ENCODE results near the gene MPZL1. TPM values are rescaled to one million over a fixed set of nuclear protein-coding genes. Genes with fewer than 3 reads are reported as not detected.
"Not testable (repeated sequence)": the region's sequence is repeated elsewhere in the genome, so short reads cannot be mapped to it uniquely, and the experiment has no call there.

MPZL1 gene
- total RNA-seq, 1 donor from 2014 or later, result 36.7 TPM

- no peaks in the 10 kb centered on the region for H3K27me3 Mint-ChIP-seq (ENCODE audit: low read depth)
- DNase-seq (ENCODE audit: low spot score), result no peak
- no peak overlapping the region for H3K4me3 Mint-ChIP-seq (ENCODE audit: low read depth)
- peaks cover 24% of the 10 kb centered on the region for H3K4me1 Mint-ChIP-seq (ENCODE audit: low read depth)
- intact Hi-C loops (cut with micrococcal nuclease), result no loop called here
- peaks cover 4% of the 10 kb centered on the region for H3K36me3 Mint-ChIP-seq (ENCODE audit: low read depth)
- no peaks in the 10 kb centered on the region for H3K9me3 Mint-ChIP-seq
- H3K27ac Mint-ChIP-seq, result no peak overlapping the region
Measured at GRCh38 chr1:167802235-167802634, 80.5 kb downstream of the MPZL1 start.

- Mint-ChIP-seq H3K4me3 (ENCODE audit: low read depth) (peak overlapping the region; percentile 46), H3K9me3 (no peaks in the 10 kb centered on the region), H3K27ac (peak overlapping the region; percentile 85), H3K27me3 (ENCODE audit: low read depth) (no peaks in the 10 kb centered on the region), H3K4me1 (ENCODE audit: low read depth) (peaks cover 28% of the 10 kb centered on the region), H3K36me3 (ENCODE audit: low read depth) (peaks cover 4% of the 10 kb centered on the region)
- intact Hi-C loops (cut with micrococcal nuclease), result loop anchor here (2.0 kb wide), 1 partner anchor 89 kb away; no protein-coding TSS in a partner anchor
- DNase-seq (ENCODE audit: low spot score), result peak; percentile 79
Measured at GRCh38 chr1:167803358-167804207, 81.8 kb downstream of the MPZL1 start.

- H3K9me3 Mint-ChIP-seq, result no peaks in the 10 kb centered on the region
- H3K4me1 Mint-ChIP-seq (ENCODE audit: low read depth), result peaks cover 30% of the 10 kb centered on the region
- peaks cover 4% of the 10 kb centered on the region for H3K36me3 Mint-ChIP-seq (ENCODE audit: low read depth)
- no peaks in the 10 kb centered on the region for H3K27me3 Mint-ChIP-seq (ENCODE audit: low read depth)
- peak overlapping the region; percentile 82 for H3K27ac Mint-ChIP-seq
- peak; percentile 18 for DNase-seq (ENCODE audit: low spot score)
- intact Hi-C loops (cut with micrococcal nuclease), result loop anchor here (2.0 to 5.0 kb wide), 2 partner anchors 90 to 132 kb away; partner anchors contain the start of genes DCAF6 and MPC2
- peak overlapping the region; percentile 32 for H3K4me3 Mint-ChIP-seq (ENCODE audit: low read depth)
Measured at GRCh38 chr1:167805041-167805556, 83.3 kb downstream of the MPZL1 start.

- H3K9me3 Mint-ChIP-seq; H3K36me3 Mint-ChIP-seq (ENCODE audit: low read depth); H3K27ac Mint-ChIP-seq; DNase-seq (ENCODE audit: low spot score); H3K27me3 Mint-ChIP-seq (ENCODE audit: low read depth); H3K4me3 Mint-ChIP-seq (ENCODE audit: low read depth): not testable (repeated sequence)
- H3K4me1 Mint-ChIP-seq (ENCODE audit: low read depth), result peaks cover 30% of the 10 kb centered on the region
- intact Hi-C loops (cut with micrococcal nuclease), result loop anchor here (5.0 kb wide), 1 partner anchor 131 kb away; the partner anchor contains the start of genes DCAF6 and MPC2
Measured at GRCh38 chr1:167806235-167806634, 84.5 kb downstream of the MPZL1 start.

- intact Hi-C loops (cut with micrococcal nuclease), result loop anchor here (5.0 kb wide), 1 partner anchor 131 kb away; the partner anchor contains the start of genes DCAF6 and MPC2
- DNase-seq (ENCODE audit: low spot score); H3K9me3 Mint-ChIP-seq; H3K27ac Mint-ChIP-seq; H3K4me3 Mint-ChIP-seq (ENCODE audit: low read depth); H3K36me3 Mint-ChIP-seq (ENCODE audit: low read depth); H3K27me3 Mint-ChIP-seq (ENCODE audit: low read depth): not testable (repeated sequence)
- H3K4me1 Mint-ChIP-seq (ENCODE audit: low read depth), result peaks cover 30% of the 10 kb centered on the region
Measured at GRCh38 chr1:167806676-167807075, 84.9 kb downstream of the MPZL1 start.

- no peak overlapping the region for H3K27ac Mint-ChIP-seq
- H3K4me3 Mint-ChIP-seq (ENCODE audit: low read depth), result no peak overlapping the region
- H3K27me3 Mint-ChIP-seq (ENCODE audit: low read depth), result peaks cover 13% of the 10 kb centered on the region
- peaks cover 4% of the 10 kb centered on the region for H3K36me3 Mint-ChIP-seq (ENCODE audit: low read depth)
- peaks cover 9% of the 10 kb centered on the region for H3K9me3 Mint-ChIP-seq
- no peak for DNase-seq (ENCODE audit: low spot score)
- peaks cover 30% of the 10 kb centered on the region for H3K4me1 Mint-ChIP-seq (ENCODE audit: low read depth)
- intact Hi-C loops (cut with micrococcal nuclease), result loop anchor here (5.0 kb wide), 1 partner anchor 129 kb away; the partner anchor contains the start of genes DCAF6 and MPC2
Measured at GRCh38 chr1:167808104-167808503, 86.3 kb downstream of the MPZL1 start.

- Mint-ChIP-seq H3K36me3 (ENCODE audit: low read depth) (peaks cover 4% of the 10 kb centered on the region), H3K4me1 (ENCODE audit: low read depth) (peaks cover 24% of the 10 kb centered on the region), H3K27ac (no peak overlapping the region), H3K27me3 (ENCODE audit: low read depth) (peaks cover 14% of the 10 kb centered on the region), H3K4me3 (ENCODE audit: low read depth) (no peak overlapping the region), H3K9me3 (peaks cover 10% of the 10 kb centered on the region)
- DNase-seq (ENCODE audit: low spot score), result no peak
- intact Hi-C loops (cut with micrococcal nuclease), result loop anchor here (5.0 kb wide), 1 partner anchor 129 kb away; the partner anchor contains the start of genes DCAF6 and MPC2
Measured at GRCh38 chr1:167808690-167809089, 86.9 kb downstream of the MPZL1 start.

GRCh38 chr1:167812972-167813371 is 91.2 kb downstream of the MPZL1 start:
- Mint-ChIP-seq H3K4me3 (ENCODE audit: low read depth) (no peak overlapping the region), H3K4me1 (ENCODE audit: low read depth) (peaks cover 8% of the 10 kb centered on the region), H3K36me3 (ENCODE audit: low read depth) (peaks cover 4% of the 10 kb centered on the region)

GRCh38 chr1:167815650-167816049 is 93.9 kb downstream of the MPZL1 start:
- no peak overlapping the region for H3K27ac Mint-ChIP-seq
- intact Hi-C loops (cut with micrococcal nuclease), result no loop called here
- peaks cover 20% of the 10 kb centered on the region for H3K27me3 Mint-ChIP-seq (ENCODE audit: low read depth)
- no peak for DNase-seq (ENCODE audit: low spot score)
- H3K9me3 Mint-ChIP-seq, result peaks cover 19% of the 10 kb centered on the region
- peaks cover 4% of the 10 kb centered on the region for H3K4me1 Mint-ChIP-seq (ENCODE audit: low read depth)
- peaks cover 4% of the 10 kb centered on the region for H3K36me3 Mint-ChIP-seq (ENCODE audit: low read depth)
- H3K4me3 Mint-ChIP-seq (ENCODE audit: low read depth), result no peak overlapping the region

More at GRCh38 chr1:167812972-167813371, 91.2 kb downstream of the MPZL1 start:
- peaks cover 19% of the 10 kb centered on the region for H3K9me3 Mint-ChIP-seq
- intact Hi-C loops (cut with micrococcal nuclease), result no loop called here
- DNase-seq (ENCODE audit: low spot score), result no peak
- H3K27ac Mint-ChIP-seq, result no peak overlapping the region
- H3K27me3 Mint-ChIP-seq (ENCODE audit: low read depth), result peaks cover 20% of the 10 kb centered on the region

- Mint-ChIP-seq H3K27ac (peak overlapping the region; percentile 18), H3K9me3 (peaks cover 8% of the 10 kb centered on the region)
Measured at GRCh38 chr1:167819849-167820683, 98.3 kb downstream of the MPZL1 start.

GRCh38 chr1:167820684-167821355 is 99.0 kb downstream of the MPZL1 start:
- H3K4me3 Mint-ChIP-seq (ENCODE audit: low read depth), result no peak overlapping the region
- peaks cover 1% of the 10 kb centered on the region for H3K36me3 Mint-ChIP-seq (ENCODE audit: low read depth)
- DNase-seq (ENCODE audit: low spot score), result no peak
- peaks cover 2% of the 10 kb centered on the region for H3K9me3 Mint-ChIP-seq
- peaks cover 6% of the 10 kb centered on the region for H3K27me3 Mint-ChIP-seq (ENCODE audit: low read depth)
- no peak overlapping the region for H3K27ac Mint-ChIP-seq
- H3K4me1 Mint-ChIP-seq (ENCODE audit: low read depth), result peaks cover 4% of the 10 kb centered on the region
- intact Hi-C loops (cut with micrococcal nuclease), result no loop called here

More at GRCh38 chr1:167819849-167820683, 98.3 kb downstream of the MPZL1 start:
- DNase-seq (ENCODE audit: low spot score), result no peak
- Mint-ChIP-seq H3K4me1 (ENCODE audit: low read depth) (peaks cover 4% of the 10 kb centered on the region), H3K4me3 (ENCODE audit: low read depth) (peak overlapping the region; percentile 73), H3K27me3 (ENCODE audit: low read depth) (peaks cover 10% of the 10 kb centered on the region), H3K36me3 (ENCODE audit: low read depth) (peaks cover 4% of the 10 kb centered on the region)
- intact Hi-C loops (cut with micrococcal nuclease), result no loop called here

GRCh38 chr1:167821356-167821685 is 99.5 kb downstream of the MPZL1 start:
- Mint-ChIP-seq H3K36me3 (ENCODE audit: low read depth) (no peaks in the 10 kb centered on the region), H3K4me1 (ENCODE audit: low read depth) (peaks cover 4% of the 10 kb centered on the region), H3K4me3 (ENCODE audit: low read depth) (no peak overlapping the region), H3K9me3 (no peaks in the 10 kb centered on the region), H3K27me3 (ENCODE audit: low read depth) (peaks cover 4% of the 10 kb centered on the region), H3K27ac (no peak overlapping the region)
- intact Hi-C loops (cut with micrococcal nuclease), result no loop called here
- no peak for DNase-seq (ENCODE audit: low spot score)

Measured in activated T-helper 2 cell treated with anti-CD3 and anti-CD28 coated beads, Interferon-gamma antibody, Interleukin-2, Interleukin-4, amounts not matched to agents 10 μg/mL and 5 μg/mL and 100 μg/mL, durations not matched to agents 14 hours and 24 hours and 36 hours (primary cell).